ENCODE data around the gene AKNA.

DNA sequence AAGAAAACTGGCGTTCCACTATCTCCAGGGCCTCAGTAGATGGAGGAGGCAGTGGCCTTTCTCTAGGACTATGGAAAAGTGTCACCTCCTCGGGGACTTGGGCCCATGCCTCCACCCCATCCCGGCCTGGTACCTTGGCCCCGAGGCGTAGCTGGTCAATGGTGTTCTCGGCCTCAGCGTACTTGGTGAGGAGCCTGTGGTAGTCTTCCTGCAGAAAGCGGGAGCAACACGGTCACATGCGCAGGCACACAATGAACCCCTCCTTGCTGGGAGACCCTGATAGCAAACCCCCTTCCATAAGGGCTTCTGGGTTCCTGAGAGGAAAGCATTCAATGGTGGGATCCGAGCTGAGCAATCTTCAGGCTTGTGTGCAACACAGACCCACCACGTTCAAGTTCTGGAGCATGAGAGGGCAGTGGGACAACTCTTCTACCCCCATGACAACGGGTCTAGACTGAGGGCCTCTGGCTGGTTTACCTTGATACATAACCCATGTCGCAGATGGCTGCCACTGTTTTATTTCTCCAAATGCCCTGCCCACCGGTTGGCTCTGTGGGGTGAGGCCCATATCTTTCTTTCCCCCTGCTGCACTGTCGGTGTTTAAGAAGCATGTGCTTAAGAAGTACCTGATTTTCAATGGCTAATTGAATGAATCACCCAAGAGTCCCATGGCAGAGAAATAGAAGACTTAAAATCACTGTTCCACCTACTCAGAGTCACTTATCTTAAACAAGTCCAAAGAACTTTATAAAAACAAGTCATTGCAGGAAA is 13.6 kb downstream of the AKNA start:
- no peak for TF ChIP-seq ASH2L (IDR thresholded peaks at IDR 0.05; ENCODE audit: low read length)
- TF ChIP-seq FOSL1 (IDR thresholded peaks at IDR 0.05; ENCODE audit: insufficient read depth, low read depth, low read length): no peak
- TF ChIP-seq, protein P1, sequence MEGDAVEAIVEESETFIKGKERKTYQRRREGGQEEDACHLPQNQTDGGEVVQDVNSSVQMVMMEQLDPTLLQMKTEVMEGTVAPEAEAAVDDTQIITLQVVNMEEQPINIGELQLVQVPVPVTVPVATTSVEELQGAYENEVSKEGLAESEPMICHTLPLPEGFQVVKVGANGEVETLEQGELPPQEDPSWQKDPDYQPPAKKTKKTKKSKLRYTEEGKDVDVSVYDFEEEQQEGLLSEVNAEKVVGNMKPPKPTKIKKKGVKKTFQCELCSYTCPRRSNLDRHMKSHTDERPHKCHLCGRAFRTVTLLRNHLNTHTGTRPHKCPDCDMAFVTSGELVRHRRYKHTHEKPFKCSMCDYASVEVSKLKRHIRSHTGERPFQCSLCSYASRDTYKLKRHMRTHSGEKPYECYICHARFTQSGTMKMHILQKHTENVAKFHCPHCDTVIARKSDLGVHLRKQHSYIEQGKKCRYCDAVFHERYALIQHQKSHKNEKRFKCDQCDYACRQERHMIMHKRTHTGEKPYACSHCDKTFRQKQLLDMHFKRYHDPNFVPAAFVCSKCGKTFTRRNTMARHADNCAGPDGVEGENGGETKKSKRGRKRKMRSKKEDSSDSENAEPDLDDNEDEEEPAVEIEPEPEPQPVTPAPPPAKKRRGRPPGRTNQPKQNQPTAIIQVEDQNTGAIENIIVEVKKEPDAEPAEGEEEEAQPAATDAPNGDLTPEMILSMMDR (IDR thresholded peaks at IDR 0.05; ENCODE audit: control extremely low read depth in 1 of 3, insufficient read depth in 1 of 3, low read depth in 1 of 3, low read length in 3 of 3): no peak
- no peak for TF ChIP-seq BACH1 (IDR thresholded peaks at IDR 0.05; ENCODE audit: low read length)
- TF ChIP-seq SIN3A (conservative IDR thresholded peaks at IDR 0.05 in 1 of 2, IDR thresholded peaks at IDR 0.05 in 1 of 2; ENCODE audit: low read depth in 1 of 2, low read length in 2 of 2): no peak
- TF ChIP-seq, protein P2, sequence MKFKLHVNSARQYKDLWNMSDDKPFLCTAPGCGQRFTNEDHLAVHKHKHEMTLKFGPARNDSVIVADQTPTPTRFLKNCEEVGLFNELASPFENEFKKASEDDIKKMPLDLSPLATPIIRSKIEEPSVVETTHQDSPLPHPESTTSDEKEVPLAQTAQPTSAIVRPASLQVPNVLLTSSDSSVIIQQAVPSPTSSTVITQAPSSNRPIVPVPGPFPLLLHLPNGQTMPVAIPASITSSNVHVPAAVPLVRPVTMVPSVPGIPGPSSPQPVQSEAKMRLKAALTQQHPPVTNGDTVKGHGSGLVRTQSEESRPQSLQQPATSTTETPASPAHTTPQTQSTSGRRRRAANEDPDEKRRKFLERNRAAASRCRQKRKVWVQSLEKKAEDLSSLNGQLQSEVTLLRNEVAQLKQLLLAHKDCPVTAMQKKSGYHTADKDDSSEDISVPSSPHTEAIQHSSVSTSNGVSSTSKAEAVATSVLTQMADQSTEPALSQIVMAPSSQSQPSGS (IDR thresholded peaks at IDR 0.05; ENCODE audit: low read length): no peak
- TF ChIP-seq YY1 (IDR thresholded peaks at IDR 0.05; ENCODE audit: low read depth, low read length): no peak
- no peak for TF ChIP-seq POLR2A (IDR thresholded peaks at IDR 0.05; ENCODE audit: control extremely low read depth in 1 of 2, low read depth in 2 of 2, low read length in 2 of 2)
- TF ChIP-seq CREB1 (IDR thresholded peaks at IDR 0.05): no peak
- TF ChIP-seq EZH2 (IDR thresholded peaks at IDR 0.05; ENCODE audit: low read depth, low read length, severe bottlenecking): no peak
- no peak for TF ChIP-seq EP300 (IDR thresholded peaks at IDR 0.05; ENCODE audit: borderline replicate concordance in 1 of 2, low read depth in 2 of 2, low read length in 2 of 2)
- TF ChIP-seq RAD21 (IDR thresholded peaks at IDR 0.05 in 1 of 2, conservative IDR thresholded peaks at IDR 0.05 in 1 of 2; ENCODE audit: low read depth in 2 of 2, low read length in 2 of 2): no peak
- no peak for TF ChIP-seq CHD2 (IDR thresholded peaks at IDR 0.05; ENCODE audit: low read length)
- no peak for TF ChIP-seq SIX5 (IDR thresholded peaks at IDR 0.05; ENCODE audit: low read depth, low read length)
